SK-N-MC (cell line): ENCODE results near the gene KRTAP16-1.

Experiments
- DNase-seq: peaks from one replicate; pipeline ENCODE4 v3.0.0-alpha.2; 2011; ENCODE audit warnings: low read depth, low spot score
- H3K27ac ChIP-seq: fragments of 200-600 bp; sonication (generic); 2 replicates; pipeline ENCODE4 v1.5.1; 2016; ENCODE audit warnings: mixed run types
- H3K36me3 ChIP-seq: fragments of 200-600 bp; sonication (generic); 2 replicates; pipeline ENCODE4 v1.6.1; 2017; ENCODE audit warnings: antibody characterized with exemption, low read length, mixed read lengths; ENCODE audit not compliant: insufficient read depth
- H3K4me3 ChIP-seq: fragments of 200-600 bp; sonication (generic); 2 replicates; pipeline ENCODE4 v1.5.1; 2016
- H3K9ac ChIP-seq: fragments of 200-600 bp; sonication (generic); 2 replicates; pipeline ENCODE4 v1.8.0; 2017; ENCODE audit warnings: mixed run types, mixed read lengths; ENCODE audit not compliant: insufficient read length
- H3K9me3 ChIP-seq: fragments of 200-600 bp; sonication (generic); 2 replicates; pipeline ENCODE4 v1.6.1; 2017; ENCODE audit warnings: low read depth, mild to moderate bottlenecking, antibody characterized with exemption, low read length, moderate library complexity, mixed read lengths
- EZH2 ChIP-seq: fragments of 200-600 bp; sonication (generic); IDR thresholded peaks from one replicate; pipeline ENCODE4 v1.6.1; 2017; ENCODE audit warnings: antibody characterized with exemption
- FOXP2 ChIP-seq: optimal IDR thresholded peaks from 2 replicates; pipeline ENCODE3; 2011; ENCODE audit warnings: mild to moderate bottlenecking, moderate library complexity; ENCODE audit not compliant: insufficient read depth; ENCODE audit errors: extremely low read length, control extremely low read depth
- POLR2AphosphoS5 ChIP-seq: IDR thresholded peaks from 2 replicates; pipeline ENCODE4 v1.6.1; 2012; ENCODE audit warnings: mild to moderate bottlenecking, low read depth, low read length, borderline replicate concordance

The KRTAP16-1 gene

DNA sequence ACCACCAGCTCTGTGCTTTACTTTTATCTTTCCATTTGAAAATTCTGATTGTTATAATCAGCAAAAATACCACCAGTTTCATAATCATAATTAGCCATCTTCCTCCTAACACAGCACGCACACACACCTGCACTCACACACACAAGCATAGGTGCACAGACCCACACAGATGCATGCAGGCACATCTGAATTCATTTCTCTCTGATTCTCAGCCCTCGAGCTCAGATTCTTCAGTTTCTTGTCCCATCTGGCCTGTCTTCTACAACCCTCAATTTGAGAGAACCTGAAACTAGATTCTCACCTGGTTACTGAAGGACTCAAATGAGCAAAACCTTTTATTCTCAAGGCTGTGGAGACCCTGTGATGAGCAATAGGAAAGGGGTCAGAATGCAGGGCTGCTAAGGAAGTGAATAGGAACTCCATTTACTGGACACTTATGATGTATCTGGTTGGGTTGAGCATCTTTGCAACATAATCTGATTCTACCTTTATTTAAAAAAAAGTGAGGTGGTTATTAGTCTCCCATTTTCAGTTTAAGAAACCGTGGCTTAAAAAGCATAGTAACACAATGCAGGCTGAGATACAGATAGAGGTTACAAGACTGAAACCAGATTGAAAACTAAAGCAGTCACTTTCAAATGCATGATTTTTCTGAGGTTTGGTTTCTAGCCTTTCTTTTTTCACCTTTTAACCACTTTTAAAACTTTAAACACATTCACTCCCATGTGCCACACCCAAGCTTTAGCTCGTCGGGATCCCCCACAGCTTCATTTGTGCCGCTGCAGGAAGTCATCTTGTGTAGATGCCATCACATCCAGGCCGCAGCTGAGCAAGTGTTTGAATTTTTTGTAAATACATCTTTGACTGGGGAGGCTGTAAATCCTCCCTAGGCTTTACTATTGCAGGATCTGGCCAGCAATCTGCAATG, 32.1 kb upstream of the KRTAP16-1 start:
- no peak for TF ChIP-seq POLR2AphosphoS5
- TF ChIP-seq FOXP2: no peak
- TF ChIP-seq EZH2: no peak
- Histone ChIP-seq H3K27ac (no peak overlapping the region), H3K9ac (no peak overlapping the region), H3K9me3 (no peaks in the 10 kb centered on the region; the same call in 1 of the 2 replicates), H3K36me3 (no peaks in the 10 kb centered on the region), H3K4me3 (no peak overlapping the region)
- no peak for DNase-seq

GRCh38 chr17:41340494-41340893, 31.4 kb upstream of the KRTAP16-1 start:
- 0 out of 2 replicates have a peak overlapping the region, but pooled peaks have one; percentile 22 for H3K4me3 ChIP-seq
- TF ChIP-seq POLR2AphosphoS5 (no peak), FOXP2 (no peak), EZH2 (no peak)
- H3K9me3 ChIP-seq: no peaks in the 10 kb centered on the region; the same call in 1 of the 2 replicates
- DNase-seq: no peak
- H3K36me3 ChIP-seq: no peaks in the 10 kb centered on the region
- no peak overlapping the region for H3K27ac ChIP-seq
- no peak overlapping the region for H3K9ac ChIP-seq

- H3K9ac ChIP-seq: no peak overlapping the region
- H3K9me3 ChIP-seq: no peaks in the 10 kb centered on the region; the same call in 1 of the 2 replicates
- TF ChIP-seq EZH2: no peak
- TF ChIP-seq FOXP2: no peak
- TF ChIP-seq POLR2AphosphoS5: no peak
- no peak for DNase-seq
- no peaks in the 10 kb centered on the region for H3K36me3 ChIP-seq
- H3K4me3 ChIP-seq: no peak overlapping the region
- no peak overlapping the region; the same call in 1 of the 2 replicates for H3K27ac ChIP-seq
Measured at GRCh38 chr17:41339571-41340172, 30.6 kb upstream of the KRTAP16-1 start.

DNA sequence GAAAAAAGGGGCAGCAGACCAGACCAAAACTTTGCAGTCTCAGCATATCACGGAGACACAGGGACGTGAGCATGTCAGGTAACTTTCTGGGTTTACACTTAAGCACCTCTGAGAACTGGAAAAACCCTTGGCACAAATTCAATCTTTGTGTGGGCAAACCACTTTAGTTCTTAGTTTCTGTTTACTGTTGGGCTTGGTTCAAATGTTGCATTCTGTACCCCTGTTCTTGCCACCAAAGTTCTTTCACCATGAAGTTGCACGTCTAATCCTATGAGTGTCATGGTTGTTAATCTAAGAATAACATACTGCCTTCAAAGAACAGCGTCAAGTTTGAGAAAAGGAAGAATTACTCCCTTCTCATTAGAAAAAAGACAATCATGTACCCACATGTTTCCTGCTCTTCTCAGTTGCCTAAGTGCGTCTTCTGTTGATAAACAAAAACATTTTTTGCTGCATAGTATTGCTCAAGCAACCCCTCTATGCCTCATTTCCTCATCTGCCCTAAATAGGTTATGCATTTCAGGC, 29.9 kb upstream of the KRTAP16-1 start:
- H3K9me3 ChIP-seq: no peaks in the 10 kb centered on the region; the same call in 1 of the 2 replicates
- H3K4me3 ChIP-seq: no peak overlapping the region
- H3K27ac ChIP-seq: no peak overlapping the region
- no peaks in the 10 kb centered on the region for H3K36me3 ChIP-seq
- TF ChIP-seq EZH2: no peak
- no peak for TF ChIP-seq POLR2AphosphoS5
- no peak for TF ChIP-seq FOXP2
- no peak for DNase-seq
- no peak overlapping the region for H3K9ac ChIP-seq

GRCh38 chr17:41335747-41336146, 26.6 kb upstream of the KRTAP16-1 start:
- TF ChIP-seq POLR2AphosphoS5 (no peak), FOXP2 (no peak), EZH2 (no peak)
- H3K27ac ChIP-seq: no peak overlapping the region

GRCh38 chr17:41334385-41335305, 25.5 kb upstream of the KRTAP16-1 start:
- no peak for DNase-seq
- no peaks in the 10 kb centered on the region for H3K36me3 ChIP-seq
- TF ChIP-seq EZH2: no peak
- no peak for TF ChIP-seq FOXP2
- no peak for TF ChIP-seq POLR2AphosphoS5
- no peak overlapping the region for H3K4me3 ChIP-seq
- no peak overlapping the region for H3K27ac ChIP-seq
- no peak overlapping the region for H3K9ac ChIP-seq
- H3K9me3 ChIP-seq: no peaks in the 10 kb centered on the region

More at GRCh38 chr17:41335747-41336146, 26.6 kb upstream of the KRTAP16-1 start:
- Histone ChIP-seq H3K36me3 (no peaks in the 10 kb centered on the region), H3K9me3 (no peaks in the 10 kb centered on the region), H3K9ac (no peak overlapping the region), H3K4me3 (no peak overlapping the region)
- no peak for DNase-seq

GRCh38 chr17:41333836-41334235, 24.7 kb upstream of the KRTAP16-1 start:
- H3K27ac ChIP-seq: no peak overlapping the region
- no peak for DNase-seq
- H3K4me3 ChIP-seq: no peak overlapping the region
- H3K36me3 ChIP-seq: no peaks in the 10 kb centered on the region
- no peak overlapping the region for H3K9ac ChIP-seq
- TF ChIP-seq POLR2AphosphoS5: no peak
- TF ChIP-seq FOXP2: no peak
- no peak for TF ChIP-seq EZH2
- no peaks in the 10 kb centered on the region for H3K9me3 ChIP-seq
